Loucy (cell line): Measurements from ENCODE around the gene VSIG10L.

ENCODE experiments used
- H2AFZ ChIP-seq: fragments of 200-600 bp; sonication (generic); 2 replicates; pipeline ENCODE4 v1.6.0; 2016; ENCODE audit warnings: antibody characterized with exemption, mild to moderate bottlenecking, low read length, moderate library complexity
- H3F3A ChIP-seq: fragments of 200-600 bp; 2 replicates; pipeline ENCODE4 v1.6.0; 2016; ENCODE audit warnings: antibody characterized with exemption, low read depth, mild to moderate bottlenecking
- H3K27me3 ChIP-seq: fragments of 200-600 bp; sonication (generic); 2 replicates; pipeline ENCODE4 v1.6.1; 2014; ENCODE audit warnings: low read length, mild to moderate bottlenecking; ENCODE audit not compliant: insufficient read depth, poor library complexity, severe bottlenecking
- H3K36me3 ChIP-seq: fragments of 200-600 bp; sonication (generic); 2 replicates; pipeline ENCODE4 v1.6.1; 2016; ENCODE audit warnings: low read length; ENCODE audit not compliant: insufficient read depth
- H3K4me1 ChIP-seq: fragments of 200-600 bp; sonication (generic); 2 replicates; pipeline ENCODE4 v1.5.1; 2014; ENCODE audit warnings: low read length, mild to moderate bottlenecking; ENCODE audit not compliant: insufficient read depth, poor library complexity, severe bottlenecking
- H3K4me2 ChIP-seq: fragments of 200-600 bp; sonication (generic); 2 replicates; pipeline ENCODE4 v1.6.0; 2014; ENCODE audit warnings: antibody characterized with exemption, low read length, low read depth, mild to moderate bottlenecking; ENCODE audit not compliant: poor library complexity, severe bottlenecking
- H3K4me3 ChIP-seq: fragments of 200-600 bp; sonication (generic); 2 replicates; pipeline ENCODE4 v1.5.1; 2014; ENCODE audit warnings: low read length, mild to moderate bottlenecking, mixed read lengths; ENCODE audit not compliant: poor library complexity, severe bottlenecking
- H3K79me2 ChIP-seq: fragments of 200-600 bp; sonication (generic); 2 replicates; pipeline ENCODE4 v1.6.1; 2014; ENCODE audit warnings: low read length; ENCODE audit not compliant: insufficient read depth
- H3K9ac ChIP-seq: fragments of 200-600 bp; sonication (generic); 2 replicates; pipeline ENCODE4 v1.6.0; 2014; ENCODE audit warnings: mild to moderate bottlenecking, low read depth, low read length, moderate library complexity; ENCODE audit not compliant: poor library complexity, severe bottlenecking
- H3K9me2 ChIP-seq: fragments of 200-600 bp; sonication (generic); replicated peaks from 2 replicates; pipeline ENCODE4 v1.6.1; 2016; ENCODE audit warnings: low read depth, low read length, mixed read lengths
- H3K9me3 ChIP-seq: fragments of 200-600 bp; sonication (generic); 2 replicates; pipeline ENCODE4 v1.6.1; 2014; ENCODE audit warnings: mild to moderate bottlenecking, antibody characterized with exemption, low read length, low read depth; ENCODE audit not compliant: insufficient read depth
- H4K20me1 ChIP-seq: fragments of 200-600 bp; sonication (generic); 2 replicates; pipeline ENCODE4 v1.6.0; 2014; ENCODE audit warnings: antibody characterized with exemption, low read length, mild to moderate bottlenecking; ENCODE audit not compliant: insufficient read depth, poor library complexity, severe bottlenecking
- CTCF ChIP-seq: fragments of 200-600 bp; sonication (generic); conservative IDR thresholded peaks from 2 replicates; pipeline ENCODE4 v1.5.1; 2014; ENCODE audit warnings: mild to moderate bottlenecking, antibody characterized with exemption, low read length
- EZH2phosphoT487 ChIP-seq: fragments of 200-600 bp; IDR thresholded peaks from 2 replicates; pipeline ENCODE4 v1.6.1; 2018; ENCODE audit warnings: antibody characterized with exemption, mild to moderate bottlenecking, moderate library complexity, borderline replicate concordance

Gene VSIG10L

GRCh38 chr19:51311351-51312257 is 30.3 kb downstream of the VSIG10L start, which contains the start of gene IGLON5:
Gene IGLON5, plus strand, starts transcription at chr19:51311644. Its CDS starts 204 bp downstream, at chr19:51311848.
- Histone ChIP-seq H3K4me3 (no peak within 1 kb of the TSS), H3K27me3 (no peaks in the 10 kb centered on the region), H3K4me2 (no peak within 1 kb of the TSS), H4K20me1 (no peaks in the 10 kb centered on the region), H3K79me2 (no peaks in the 10 kb centered on the region), H3F3A (no peaks in the 10 kb centered on the region), H3K4me1 (no peaks in the 10 kb centered on the region), H2AFZ (no peak within 1 kb of the TSS), H3K36me3 (no peaks in the 10 kb centered on the region), H3K9me3 (peaks cover 6% of the 10 kb centered on the region; the same call in 1 of the 2 replicates), H3K9ac (no peak within 1 kb of the TSS), H3K9me2 (no peaks in the 10 kb centered on the region; the same call in 1 of the 2 replicates)
- no peak for TF ChIP-seq EZH2phosphoT487
- TF ChIP-seq CTCF, result no peak

GRCh38 chr19:51305479-51305878 is 36.5 kb downstream of the VSIG10L start:
- no peak overlapping the region for H3K4me2 ChIP-seq
- H3K27me3 ChIP-seq, result no peaks in the 10 kb centered on the region
- H2AFZ ChIP-seq, result no peak overlapping the region

GRCh38 chr19:51301266-51301665 is 40.7 kb downstream of the VSIG10L start:
- H3K4me2 ChIP-seq, result no peak overlapping the region
- no peak overlapping the region for H2AFZ ChIP-seq
- no peaks in the 10 kb centered on the region for H3K27me3 ChIP-seq
- no peaks in the 10 kb centered on the region for H3K9me2 ChIP-seq
- peaks cover 4% of the 10 kb centered on the region; the same call in 1 of the 2 replicates for H3K9me3 ChIP-seq
- no peaks in the 10 kb centered on the region for H3K4me1 ChIP-seq
- H3K36me3 ChIP-seq, result no peaks in the 10 kb centered on the region
- H3K9ac ChIP-seq, result no peak overlapping the region
- no peaks in the 10 kb centered on the region for H3K79me2 ChIP-seq
- TF ChIP-seq EZH2phosphoT487 (no peak), CTCF (no peak)
- H3F3A ChIP-seq, result no peaks in the 10 kb centered on the region
- H4K20me1 ChIP-seq, result no peaks in the 10 kb centered on the region
- no peak overlapping the region for H3K4me3 ChIP-seq

More at GRCh38 chr19:51305479-51305878, 36.5 kb downstream of the VSIG10L start:
- Histone ChIP-seq H3K4me1 (no peaks in the 10 kb centered on the region), H3K9me3 (peaks cover 10% of the 10 kb centered on the region; the same call in 1 of the 2 replicates), H3K4me3 (no peak overlapping the region), H3K79me2 (no peaks in the 10 kb centered on the region), H3K36me3 (no peaks in the 10 kb centered on the region), H4K20me1 (no peaks in the 10 kb centered on the region), H3K9me2 (no peaks in the 10 kb centered on the region; the same call in 1 of the 2 replicates), H3F3A (no peaks in the 10 kb centered on the region), H3K9ac (no peak overlapping the region)
- TF ChIP-seq EZH2phosphoT487, result no peak
- no peak for TF ChIP-seq CTCF
